ENCODE data around the gene TEX13D.

TEX13D gene

GRCh38 chrX:124348885-124349453, 16.5 kb downstream of the TEX13D start:
- no peak for DNase-seq

DNA sequence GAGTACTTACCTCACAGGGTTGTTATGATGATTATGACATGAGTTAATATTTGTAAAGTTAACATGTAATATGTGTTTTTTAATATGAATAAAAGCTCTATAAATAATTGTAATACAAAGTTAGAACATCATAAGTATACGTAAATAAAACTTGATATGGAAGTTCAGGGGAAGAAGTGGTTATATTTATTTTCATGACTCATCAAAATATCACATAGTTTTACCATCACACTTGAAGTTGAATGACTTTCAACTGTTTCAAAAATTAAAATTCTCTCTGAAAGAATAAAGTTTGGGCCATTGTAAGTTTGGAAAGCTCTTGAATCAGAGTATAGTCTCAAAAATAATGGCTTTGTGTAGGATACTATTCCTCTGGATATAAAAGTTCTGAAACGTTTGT, 22.2 kb downstream of the TEX13D start:
- DNase-seq = no peak

GRCh38 chrX:124358800-124359383, 26.4 kb downstream of the TEX13D start:
- no peak for DNase-seq

DNA sequence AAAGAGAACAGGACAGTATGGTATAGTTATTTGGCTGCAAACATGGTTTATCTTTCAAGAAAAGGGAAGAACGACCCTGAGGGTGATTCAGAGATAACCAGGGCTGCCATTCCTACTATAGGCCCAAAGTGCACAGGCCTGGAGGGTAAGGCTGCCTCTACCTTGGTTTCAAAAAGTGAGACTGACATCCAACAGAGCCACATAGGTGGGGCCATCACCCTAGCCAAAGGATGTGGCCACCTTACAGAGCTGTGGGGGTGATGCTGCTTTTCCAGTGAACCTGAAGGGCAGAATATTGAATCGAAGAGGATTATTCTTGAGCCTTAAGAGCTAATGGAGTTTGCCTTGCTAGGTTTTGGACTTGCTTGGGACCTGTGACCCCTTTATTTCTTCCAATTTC, 29.6 kb downstream of the TEX13D start:
- DNase-seq = no peak

DNA sequence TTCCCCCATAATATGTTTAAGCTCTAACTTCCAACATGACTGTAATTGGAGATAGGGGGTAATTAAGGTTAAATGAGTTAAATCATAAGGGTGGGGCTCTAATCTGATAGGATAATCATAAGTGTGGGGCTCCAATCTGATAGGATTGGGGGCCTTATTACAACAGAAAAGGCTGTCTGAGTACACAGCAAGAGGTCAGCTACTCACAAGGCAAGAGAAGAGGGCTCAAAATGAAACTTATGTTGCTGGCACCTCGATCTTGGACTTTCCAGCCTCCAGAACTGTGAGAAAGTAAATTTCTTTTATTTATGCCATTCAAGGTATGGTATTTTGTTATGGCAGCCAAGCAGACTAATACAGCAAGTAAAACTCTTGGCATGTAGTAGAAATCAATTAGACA, 30.3 kb downstream of the TEX13D start:
- DNase-seq = no peak

- DNase-seq = no peak
Measured at GRCh38 chrX:124369722-124370121, 37.3 kb downstream of the TEX13D start.

DNA sequence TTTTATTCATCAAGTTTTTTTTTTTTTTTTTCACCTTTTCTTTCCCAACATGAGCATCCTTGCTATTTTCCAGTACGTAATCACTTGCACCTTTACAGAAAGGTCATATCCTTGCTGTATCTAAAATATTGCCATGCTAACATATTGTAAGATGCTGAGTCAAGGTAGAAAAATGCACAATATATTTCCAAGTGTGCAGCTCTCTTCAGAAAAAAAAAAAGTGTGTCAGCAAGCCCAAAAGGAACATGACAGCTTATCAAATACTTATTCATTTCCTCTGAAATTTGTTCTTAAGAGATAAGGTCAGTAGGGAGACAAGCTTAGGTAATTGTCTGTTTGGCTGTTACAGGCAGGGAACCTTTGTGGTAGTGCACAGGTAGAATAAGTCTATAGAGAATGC, 40.9 kb downstream of the TEX13D start:
- no peak for DNase-seq

GRCh38 chrX:124378643-124379042, 46.2 kb downstream of the TEX13D start:
- DNase-seq = no peak

DNA sequence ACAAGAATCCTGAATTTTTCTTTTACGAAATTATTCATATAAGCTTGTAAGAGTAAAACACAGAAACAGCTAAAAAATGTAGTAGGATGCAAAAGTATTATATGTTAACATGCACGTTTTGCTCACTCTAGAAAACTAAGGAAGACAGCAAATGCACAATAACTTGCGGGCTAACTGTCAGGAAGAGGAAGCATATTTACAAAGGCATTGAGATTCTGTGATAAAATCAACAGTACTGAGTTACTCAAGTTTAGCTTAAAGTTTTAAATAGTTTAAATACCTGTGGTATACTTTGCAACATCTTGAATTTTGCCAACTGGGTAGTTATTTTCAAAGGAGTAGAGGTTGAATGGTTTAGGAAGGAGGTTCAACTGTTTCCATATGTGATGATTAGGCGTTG, 50.9 kb downstream of the TEX13D start:
- no peak for DNase-seq

- no peak for DNase-seq
Measured at GRCh38 chrX:124386401-124386800, 53.9 kb downstream of the TEX13D start.

All from NCI-H1092 (cell line).